ENCODE results near the gene CYB5D1.

- TF ChIP-seq, protein P1, sequence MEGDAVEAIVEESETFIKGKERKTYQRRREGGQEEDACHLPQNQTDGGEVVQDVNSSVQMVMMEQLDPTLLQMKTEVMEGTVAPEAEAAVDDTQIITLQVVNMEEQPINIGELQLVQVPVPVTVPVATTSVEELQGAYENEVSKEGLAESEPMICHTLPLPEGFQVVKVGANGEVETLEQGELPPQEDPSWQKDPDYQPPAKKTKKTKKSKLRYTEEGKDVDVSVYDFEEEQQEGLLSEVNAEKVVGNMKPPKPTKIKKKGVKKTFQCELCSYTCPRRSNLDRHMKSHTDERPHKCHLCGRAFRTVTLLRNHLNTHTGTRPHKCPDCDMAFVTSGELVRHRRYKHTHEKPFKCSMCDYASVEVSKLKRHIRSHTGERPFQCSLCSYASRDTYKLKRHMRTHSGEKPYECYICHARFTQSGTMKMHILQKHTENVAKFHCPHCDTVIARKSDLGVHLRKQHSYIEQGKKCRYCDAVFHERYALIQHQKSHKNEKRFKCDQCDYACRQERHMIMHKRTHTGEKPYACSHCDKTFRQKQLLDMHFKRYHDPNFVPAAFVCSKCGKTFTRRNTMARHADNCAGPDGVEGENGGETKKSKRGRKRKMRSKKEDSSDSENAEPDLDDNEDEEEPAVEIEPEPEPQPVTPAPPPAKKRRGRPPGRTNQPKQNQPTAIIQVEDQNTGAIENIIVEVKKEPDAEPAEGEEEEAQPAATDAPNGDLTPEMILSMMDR (IDR thresholded peaks at IDR 0.05; ENCODE audit: poor library complexity, severe bottlenecking), result no peak
- TF ChIP-seq EZH2 (IDR thresholded peaks at IDR 0.05; ENCODE audit: borderline replicate concordance, insufficient read depth, low read length, poor library complexity, severe bottlenecking) (no peak), POLR2AphosphoS5 (IDR thresholded peaks at IDR 0.05) (no peak), TAF1 (IDR thresholded peaks at IDR 0.05; ENCODE audit: low read depth) (no peak), REST (IDR thresholded peaks at IDR 0.05; ENCODE audit: borderline replicate concordance) (peak; percentile 26), EP300 (conservative IDR thresholded peaks at IDR 0.05; ENCODE audit: poor library complexity, severe bottlenecking) (no peak), SMC3 (conservative IDR thresholded peaks at IDR 0.05; ENCODE audit: poor library complexity) (peak; percentile 25), RAD21 (conservative IDR thresholded peaks at IDR 0.05) (no peak)
Observed at GRCh38 chr17:7857713-7858521, at the start of gene CYB5D1.

Measured in neural cell (in vitro differentiated cells).